GM12873 (cell line): Measurements from ENCODE around the gene CATSPERE.

Experiments used
- CTCF ChIP-seq: IDR thresholded peaks from 2 replicates; pipeline ENCODE4 v1.5.1; 2012; ENCODE audit warnings: low read depth, mild to moderate bottlenecking, moderate library complexity, low read length, control low read depth; ENCODE audit not compliant: insufficient read depth; ENCODE audit errors: missing control alignments

The CATSPERE gene

DNA sequence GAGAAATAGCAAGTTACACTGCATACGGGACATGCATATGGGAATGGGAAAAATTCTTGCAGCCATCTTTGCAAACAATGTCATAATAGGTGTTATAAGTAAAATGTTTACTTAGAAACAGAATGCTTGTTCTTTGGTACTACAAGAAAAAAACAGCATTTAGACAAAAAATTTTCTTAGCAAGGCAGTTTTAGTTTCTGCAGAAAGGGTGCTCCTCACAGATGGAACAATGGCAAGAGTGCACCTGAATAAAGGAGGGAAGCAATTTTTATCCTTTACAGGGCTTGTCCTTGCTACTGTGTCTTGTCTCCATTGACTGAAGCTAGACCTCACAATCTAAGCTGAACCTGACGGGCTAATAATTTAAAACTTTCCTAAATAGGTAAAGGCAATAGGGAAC lies 112.7 kb downstream of the CATSPERE start:
- no peak for TF ChIP-seq CTCF

DNA sequence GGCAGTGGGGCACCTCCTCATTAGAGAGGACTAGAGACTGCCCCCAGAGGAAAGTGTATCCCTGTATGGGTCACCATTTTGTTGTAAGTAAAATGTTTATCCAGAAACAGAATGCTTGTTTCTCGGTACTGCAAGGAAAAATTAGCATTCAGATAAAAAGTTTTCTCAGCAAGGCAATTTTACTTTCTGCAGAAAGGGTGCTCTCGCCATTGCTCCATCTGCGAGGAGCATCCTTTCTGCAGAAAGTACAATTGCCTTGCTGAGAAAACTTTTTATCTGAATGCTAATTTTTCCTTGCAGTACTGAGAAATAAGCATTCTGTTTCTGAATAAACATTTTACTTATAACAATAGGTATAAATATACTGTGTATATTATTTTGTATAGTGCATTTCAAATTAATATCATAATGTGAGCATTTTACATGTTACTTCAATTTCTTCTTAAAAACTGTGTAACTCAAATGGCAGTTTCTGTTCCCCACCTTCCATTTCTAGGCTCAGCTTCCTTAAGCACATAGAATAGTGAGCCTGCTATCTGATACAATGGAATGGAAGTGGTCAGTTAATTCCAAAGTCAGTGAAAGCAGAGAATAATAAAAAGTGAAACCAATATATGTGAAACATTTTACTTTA lies 115.3 kb downstream of the CATSPERE start:
- TF ChIP-seq CTCF, result no peak

- TF ChIP-seq CTCF, result no peak
These were observed 122.4 kb downstream of the CATSPERE start for GRCh38 chr1:244583358-244583982.

DNA sequence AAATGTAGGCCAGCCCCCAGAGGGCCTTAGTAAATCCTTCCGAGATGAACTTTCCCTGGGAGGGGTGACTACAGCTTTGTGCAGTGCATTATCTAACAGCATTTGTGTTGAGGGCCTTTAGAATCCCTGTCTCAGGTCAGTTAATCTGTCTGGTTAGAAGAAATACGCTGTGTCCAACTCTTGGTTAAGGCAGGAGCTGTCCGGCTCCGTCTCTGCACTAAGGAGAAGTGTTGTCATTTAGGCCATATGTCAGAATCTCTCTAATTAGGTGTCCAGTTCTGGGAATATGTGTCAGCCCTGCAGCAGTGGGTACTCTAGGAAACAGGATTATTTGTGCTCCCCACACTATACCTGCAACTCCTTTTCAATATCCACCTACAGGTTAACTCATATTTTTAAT lies 124.8 kb downstream of the CATSPERE start:
- no peak for TF ChIP-seq CTCF

- TF ChIP-seq CTCF, result no peak
These were observed 129.6 kb downstream of the CATSPERE start for GRCh38 chr1:244590670-244591069.

GRCh38 chr1:244598611-244599010 lies 137.5 kb downstream of the CATSPERE start:
- TF ChIP-seq CTCF, result no peak

- TF ChIP-seq CTCF, result no peak
These were observed 138.9 kb downstream of the CATSPERE start for GRCh38 chr1:244599937-244600350.

DNA sequence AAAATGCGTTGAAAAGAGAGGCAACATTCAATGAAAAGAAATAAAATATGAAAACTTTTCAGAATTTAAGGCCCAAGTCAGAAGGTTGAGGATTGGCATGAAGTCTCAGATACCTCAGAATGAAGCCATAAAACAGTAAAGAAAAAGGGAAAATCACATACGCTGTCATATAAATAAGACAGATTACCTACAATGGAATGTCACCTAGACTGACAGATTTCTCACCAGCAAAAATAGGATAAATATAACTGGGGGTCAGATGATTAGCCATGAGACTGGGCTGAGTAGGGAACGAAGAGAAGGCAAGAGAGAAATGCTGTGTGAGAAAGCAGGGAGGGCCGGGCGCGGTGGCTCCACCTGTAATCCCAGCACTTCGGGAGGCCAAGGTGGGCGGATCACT lies 140.3 kb downstream of the CATSPERE start:
- no peak for TF ChIP-seq CTCF
